ENCODE data around the gene LRRC56.

DNA sequence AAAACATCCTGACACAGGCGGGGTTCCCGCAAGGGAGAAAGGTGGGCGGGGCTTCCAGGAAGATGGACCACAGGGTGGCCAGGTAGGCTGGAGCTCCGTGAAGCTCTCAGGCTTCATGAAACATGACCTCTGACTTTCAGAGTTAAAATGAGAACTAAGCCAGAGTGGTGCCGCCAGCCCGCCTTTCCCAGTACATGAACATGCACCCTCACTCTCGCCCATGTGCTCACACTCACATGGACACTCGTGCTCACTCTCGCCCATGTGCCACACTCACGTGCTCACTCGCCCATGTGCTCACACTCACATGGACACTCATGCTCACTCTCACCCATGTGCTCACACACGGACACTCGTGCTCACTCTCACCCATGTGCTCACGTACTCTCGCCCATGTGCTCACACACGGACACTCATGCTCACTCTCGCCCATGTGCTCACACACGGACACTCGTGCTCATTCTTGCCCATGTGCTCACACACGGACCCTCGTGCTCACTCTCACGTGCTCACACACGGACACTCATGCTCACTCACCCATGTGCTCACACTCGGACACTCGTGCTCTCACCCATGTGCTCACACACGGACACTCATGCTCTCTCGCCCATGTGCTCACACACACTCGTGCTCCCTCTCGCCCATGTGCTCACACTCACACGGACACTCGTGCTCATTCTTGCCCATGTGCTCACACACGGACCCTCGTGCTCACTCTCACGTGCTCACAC lies 40.3 kb upstream of the LRRC56 start:
- TF ChIP-seq EP300 (IDR thresholded peaks at IDR 0.05) (no peak), POLR2A (IDR thresholded peaks at IDR 0.05) (no peak), POLR2AphosphoS5 (IDR thresholded peaks at IDR 0.05) (no peak)
- TF ChIP-seq, protein P1, sequence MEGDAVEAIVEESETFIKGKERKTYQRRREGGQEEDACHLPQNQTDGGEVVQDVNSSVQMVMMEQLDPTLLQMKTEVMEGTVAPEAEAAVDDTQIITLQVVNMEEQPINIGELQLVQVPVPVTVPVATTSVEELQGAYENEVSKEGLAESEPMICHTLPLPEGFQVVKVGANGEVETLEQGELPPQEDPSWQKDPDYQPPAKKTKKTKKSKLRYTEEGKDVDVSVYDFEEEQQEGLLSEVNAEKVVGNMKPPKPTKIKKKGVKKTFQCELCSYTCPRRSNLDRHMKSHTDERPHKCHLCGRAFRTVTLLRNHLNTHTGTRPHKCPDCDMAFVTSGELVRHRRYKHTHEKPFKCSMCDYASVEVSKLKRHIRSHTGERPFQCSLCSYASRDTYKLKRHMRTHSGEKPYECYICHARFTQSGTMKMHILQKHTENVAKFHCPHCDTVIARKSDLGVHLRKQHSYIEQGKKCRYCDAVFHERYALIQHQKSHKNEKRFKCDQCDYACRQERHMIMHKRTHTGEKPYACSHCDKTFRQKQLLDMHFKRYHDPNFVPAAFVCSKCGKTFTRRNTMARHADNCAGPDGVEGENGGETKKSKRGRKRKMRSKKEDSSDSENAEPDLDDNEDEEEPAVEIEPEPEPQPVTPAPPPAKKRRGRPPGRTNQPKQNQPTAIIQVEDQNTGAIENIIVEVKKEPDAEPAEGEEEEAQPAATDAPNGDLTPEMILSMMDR (IDR thresholded peaks at IDR 0.05): no peak

All from gastroesophageal sphincter (tissue), 3 donors.